KMS-11 (cell line): ENCODE results near the gene RAD51B.

Experiments used
- H2AFZ ChIP-seq: fragments of 200-600 bp; sonication (generic); 2 replicates; pipeline ENCODE4 v1.6.1; 2016; ENCODE audit warnings: antibody characterized with exemption, mixed run types, low read depth
- H3K27ac ChIP-seq: fragments of 200-600 bp; sonication (generic); 2 replicates; pipeline ENCODE4 v1.6.1; 2016; ENCODE audit warnings: mild to moderate bottlenecking, mixed run types
- H3K27me3 ChIP-seq: fragments of 200-600 bp; sonication (generic); 2 replicates; pipeline ENCODE4 v1.6.1; 2017; ENCODE audit warnings: mild to moderate bottlenecking, low read depth, mixed run types, moderate library complexity; ENCODE audit not compliant: insufficient read depth
- H3K36me3 ChIP-seq: fragments of 200-600 bp; sonication (generic); 2 replicates; pipeline ENCODE4 v1.6.1; 2017; ENCODE audit warnings: mild to moderate bottlenecking, mixed run types; ENCODE audit not compliant: insufficient read depth
- H3K4me1 ChIP-seq: fragments of 200-600 bp; sonication (generic); 2 replicates; pipeline ENCODE4 v1.6.1; 2016; ENCODE audit warnings: mild to moderate bottlenecking, low read depth, mixed run types; ENCODE audit not compliant: poor library complexity, severe bottlenecking
- H3K4me2 ChIP-seq: fragments of 200-600 bp; sonication (generic); 2 replicates; pipeline ENCODE4 v1.7.0; 2016; ENCODE audit warnings: mild to moderate bottlenecking, mixed run types
- H3K4me3 ChIP-seq: fragments of 200-600 bp; sonication (generic); IDR thresholded peaks from 2 replicates; pipeline ENCODE4 v1.6.1; 2017; ENCODE audit warnings: low read depth, low read length, mixed read lengths; ENCODE audit not compliant: insufficient read depth
- H3K79me2 ChIP-seq: fragments of 200-600 bp; sonication (generic); 2 replicates; pipeline ENCODE4 v1.6.1; 2016; ENCODE audit warnings: low read depth, mixed run types; ENCODE audit not compliant: insufficient read depth
- H3K9ac ChIP-seq: fragments of 200-600 bp; sonication (generic); 2 replicates; pipeline ENCODE4 v1.6.1; 2016; ENCODE audit warnings: mild to moderate bottlenecking, mixed run types
- H4K20me1 ChIP-seq: fragments of 200-600 bp; sonication (generic); 2 replicates; pipeline ENCODE4 v1.6.1; 2016; ENCODE audit warnings: mild to moderate bottlenecking, mixed run types; ENCODE audit not compliant: insufficient read depth
- TF ChIP-seq, protein P1 (sequence below): fragments of 200-600 bp; sonication (generic); conservative IDR thresholded peaks from 2 replicates; pipeline ENCODE4 v1.6.1; 2017; ENCODE audit warnings: low read depth, mild to moderate bottlenecking, antibody characterized with exemption, low read length, moderate library complexity, mixed read lengths

RAD51B gene

GRCh38 chr14:67851785-67852410 is 32.3 kb downstream of the RAD51B start:
- Histone ChIP-seq H3K9ac (no peak overlapping the region), H3K27me3 (no peaks in the 10 kb centered on the region), H3K27ac (no peak overlapping the region), H3K4me2 (no peak overlapping the region), H3K79me2 (no peaks in the 10 kb centered on the region), H3K4me1 (peaks cover 7% of the 10 kb centered on the region), H3K4me3 (no peak overlapping the region), H3K36me3 (no peaks in the 10 kb centered on the region), H2AFZ (no peak overlapping the region), H4K20me1 (no peaks in the 10 kb centered on the region)
- TF ChIP-seq, protein P1, sequence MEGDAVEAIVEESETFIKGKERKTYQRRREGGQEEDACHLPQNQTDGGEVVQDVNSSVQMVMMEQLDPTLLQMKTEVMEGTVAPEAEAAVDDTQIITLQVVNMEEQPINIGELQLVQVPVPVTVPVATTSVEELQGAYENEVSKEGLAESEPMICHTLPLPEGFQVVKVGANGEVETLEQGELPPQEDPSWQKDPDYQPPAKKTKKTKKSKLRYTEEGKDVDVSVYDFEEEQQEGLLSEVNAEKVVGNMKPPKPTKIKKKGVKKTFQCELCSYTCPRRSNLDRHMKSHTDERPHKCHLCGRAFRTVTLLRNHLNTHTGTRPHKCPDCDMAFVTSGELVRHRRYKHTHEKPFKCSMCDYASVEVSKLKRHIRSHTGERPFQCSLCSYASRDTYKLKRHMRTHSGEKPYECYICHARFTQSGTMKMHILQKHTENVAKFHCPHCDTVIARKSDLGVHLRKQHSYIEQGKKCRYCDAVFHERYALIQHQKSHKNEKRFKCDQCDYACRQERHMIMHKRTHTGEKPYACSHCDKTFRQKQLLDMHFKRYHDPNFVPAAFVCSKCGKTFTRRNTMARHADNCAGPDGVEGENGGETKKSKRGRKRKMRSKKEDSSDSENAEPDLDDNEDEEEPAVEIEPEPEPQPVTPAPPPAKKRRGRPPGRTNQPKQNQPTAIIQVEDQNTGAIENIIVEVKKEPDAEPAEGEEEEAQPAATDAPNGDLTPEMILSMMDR, result no peak

GRCh38 chr14:67852926-67853604 is 33.5 kb downstream of the RAD51B start:
- Histone ChIP-seq H3K4me3 (no peak overlapping the region), H3K36me3 (no peaks in the 10 kb centered on the region), H2AFZ (no peak overlapping the region), H3K27ac (no peak overlapping the region), H3K4me1 (peaks cover 11% of the 10 kb centered on the region), H3K9ac (no peak overlapping the region), H3K4me2 (no peak overlapping the region), H4K20me1 (no peaks in the 10 kb centered on the region), H3K27me3 (no peaks in the 10 kb centered on the region), H3K79me2 (no peaks in the 10 kb centered on the region)
- TF ChIP-seq, protein P1, result no peak

DNA sequence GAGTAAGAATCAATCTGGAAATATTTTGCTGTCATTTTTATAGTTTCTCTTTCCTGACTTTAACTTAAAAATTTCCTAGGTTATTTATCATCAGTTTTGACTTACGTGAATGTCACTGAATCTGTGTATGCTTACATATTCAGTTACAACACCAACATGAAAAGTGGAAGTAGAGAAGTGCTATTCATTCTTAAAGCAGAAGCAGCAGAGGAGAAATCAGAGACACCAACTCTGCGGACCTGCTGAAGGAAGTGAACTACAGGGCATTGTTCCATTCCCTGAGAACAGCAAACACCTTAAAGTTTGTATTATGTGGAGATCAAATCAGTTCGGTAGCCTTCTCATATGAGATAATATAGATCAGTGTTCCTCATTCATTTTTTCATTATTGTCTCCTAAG is 34.1 kb downstream of the RAD51B start:
- Histone ChIP-seq H3K27me3 (no peaks in the 10 kb centered on the region), H3K79me2 (no peaks in the 10 kb centered on the region), H3K36me3 (no peaks in the 10 kb centered on the region), H3K27ac (no peak overlapping the region), H4K20me1 (no peaks in the 10 kb centered on the region), H3K4me1 (peaks cover 11% of the 10 kb centered on the region), H3K4me3 (no peak overlapping the region), H3K4me2 (no peak overlapping the region), H2AFZ (no peak overlapping the region), H3K9ac (no peak overlapping the region)
- TF ChIP-seq, protein P1, result no peak

DNA sequence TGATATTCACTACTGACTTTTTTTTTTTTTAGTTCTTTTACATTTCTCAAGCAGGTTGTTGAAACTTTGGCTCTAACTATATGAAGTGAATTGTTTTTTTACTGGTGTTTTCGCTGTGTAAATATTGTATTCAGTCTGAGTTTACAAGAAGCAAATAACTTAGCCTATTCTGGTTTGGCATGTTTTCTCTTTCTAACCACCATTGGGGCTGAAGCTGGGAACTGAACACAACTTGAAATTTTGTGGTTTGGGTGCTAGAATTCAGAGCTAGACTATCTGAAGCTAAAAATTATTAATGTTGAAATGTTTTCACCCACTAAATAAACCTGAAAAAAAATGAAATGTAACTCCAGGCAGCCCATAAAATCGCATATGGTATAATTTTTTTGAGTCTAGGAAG is 37.2 kb downstream of the RAD51B start:
- TF ChIP-seq, protein P1, result no peak
- H2AFZ ChIP-seq, result no peak overlapping the region
- H3K27ac ChIP-seq, result no peak overlapping the region
- no peaks in the 10 kb centered on the region for H3K27me3 ChIP-seq
- no peak overlapping the region for H3K4me3 ChIP-seq
- H3K4me2 ChIP-seq, result peak overlapping the region; percentile 17; the same call in 1 of the 2 replicates
- no peaks in the 10 kb centered on the region for H3K36me3 ChIP-seq
- no peak overlapping the region for H3K9ac ChIP-seq
- H4K20me1 ChIP-seq, result no peaks in the 10 kb centered on the region
- no peaks in the 10 kb centered on the region for H3K79me2 ChIP-seq
- peaks cover 11% of the 10 kb centered on the region for H3K4me1 ChIP-seq
